ENCODE measurements around the gene KIF18B. TPM values are rescaled to one million over a fixed set of nuclear protein-coding genes. Genes with fewer than 3 reads are reported as not detected.

The KIF18B gene
- total and polyA plus RNA-seq, 2 donors (not counting 1 experiment from before 2014, with no cell fraction given): 0.99 to 2.5 TPM

GRCh38 chr17:44992242-44992939, 44.8 kb upstream of the KIF18B start:
- TF ChIP-seq, protein P1, sequence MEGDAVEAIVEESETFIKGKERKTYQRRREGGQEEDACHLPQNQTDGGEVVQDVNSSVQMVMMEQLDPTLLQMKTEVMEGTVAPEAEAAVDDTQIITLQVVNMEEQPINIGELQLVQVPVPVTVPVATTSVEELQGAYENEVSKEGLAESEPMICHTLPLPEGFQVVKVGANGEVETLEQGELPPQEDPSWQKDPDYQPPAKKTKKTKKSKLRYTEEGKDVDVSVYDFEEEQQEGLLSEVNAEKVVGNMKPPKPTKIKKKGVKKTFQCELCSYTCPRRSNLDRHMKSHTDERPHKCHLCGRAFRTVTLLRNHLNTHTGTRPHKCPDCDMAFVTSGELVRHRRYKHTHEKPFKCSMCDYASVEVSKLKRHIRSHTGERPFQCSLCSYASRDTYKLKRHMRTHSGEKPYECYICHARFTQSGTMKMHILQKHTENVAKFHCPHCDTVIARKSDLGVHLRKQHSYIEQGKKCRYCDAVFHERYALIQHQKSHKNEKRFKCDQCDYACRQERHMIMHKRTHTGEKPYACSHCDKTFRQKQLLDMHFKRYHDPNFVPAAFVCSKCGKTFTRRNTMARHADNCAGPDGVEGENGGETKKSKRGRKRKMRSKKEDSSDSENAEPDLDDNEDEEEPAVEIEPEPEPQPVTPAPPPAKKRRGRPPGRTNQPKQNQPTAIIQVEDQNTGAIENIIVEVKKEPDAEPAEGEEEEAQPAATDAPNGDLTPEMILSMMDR (conservative IDR thresholded peaks at IDR 0.05 in 1 of 2, IDR thresholded peaks at IDR 0.05 in 1 of 2; ENCODE audit: low read depth in 1 of 2, low read length in 2 of 2): no peak
- no peak for TF ChIP-seq EZH2 (IDR thresholded peaks at IDR 0.05; ENCODE audit: low read length, missing control alignments)
- Histone ChIP-seq H3K4me1 (ENCODE audit: control insufficient read depth, extremely low read depth, insufficient read depth, low read length) (no peaks in the 10 kb centered on the region), H3K79me2 (ENCODE audit: control insufficient read depth, insufficient read depth, low read length) (no peaks in the 10 kb centered on the region), H3K9ac (ENCODE audit: insufficient read depth, low read length) (no peak overlapping the region), H3K27me3 (ENCODE audit: control insufficient read depth, insufficient read depth, low read length) (peaks cover 17% of the 10 kb centered on the region), H3K9me3 (ENCODE audit: control insufficient read depth, insufficient read depth, low read depth, low read length) (no peaks in the 10 kb centered on the region), H3K27ac (ENCODE audit: insufficient read depth, low read length) (no peak overlapping the region), H3K4me3 (replicated peaks in 1 of 4; ENCODE audit: control extremely low read depth in 1 of 4, insufficient read depth in 1 of 4, low read depth in 3 of 4, low read length in 4 of 4) (no peak overlapping the region), H3K4me2 (ENCODE audit: extremely low read depth, insufficient read depth, low read length) (no peak overlapping the region), H2AFZ (ENCODE audit: low read length) (no peak overlapping the region), H4K20me1 (ENCODE audit: control insufficient read depth, extremely low read depth, insufficient read depth, low read length) (no peaks in the 10 kb centered on the region), H3K36me3 (ENCODE audit: control insufficient read depth, insufficient read depth, low read length) (no peaks in the 10 kb centered on the region)
- DNase-seq (ENCODE audit: low read depth in 2 of 2): no peak

- Histone ChIP-seq H3K4me2 (ENCODE audit: extremely low read depth, insufficient read depth, low read length) (no peak overlapping the region), H3K9ac (ENCODE audit: insufficient read depth, low read length) (no peak overlapping the region), H4K20me1 (ENCODE audit: control insufficient read depth, extremely low read depth, insufficient read depth, low read length) (no peaks in the 10 kb centered on the region), H2AFZ (ENCODE audit: low read length) (no peak overlapping the region), H3K36me3 (ENCODE audit: control insufficient read depth, insufficient read depth, low read length) (no peaks in the 10 kb centered on the region), H3K79me2 (ENCODE audit: control insufficient read depth, insufficient read depth, low read length) (no peaks in the 10 kb centered on the region), H3K4me1 (ENCODE audit: control insufficient read depth, extremely low read depth, insufficient read depth, low read length) (peaks cover 3% of the 10 kb centered on the region), H3K27me3 (ENCODE audit: control insufficient read depth, insufficient read depth, low read length) (peaks cover 13% of the 10 kb centered on the region), H3K4me3 (replicated peaks in 1 of 4; ENCODE audit: control extremely low read depth in 1 of 4, insufficient read depth in 1 of 4, low read depth in 3 of 4, low read length in 4 of 4) (no peak overlapping the region), H3K9me3 (ENCODE audit: control insufficient read depth, insufficient read depth, low read depth, low read length) (no peaks in the 10 kb centered on the region), H3K27ac (ENCODE audit: insufficient read depth, low read length) (no peak overlapping the region)
- no peak for TF ChIP-seq EZH2 (IDR thresholded peaks at IDR 0.05; ENCODE audit: low read length, missing control alignments)
- TF ChIP-seq, protein P1 (conservative IDR thresholded peaks at IDR 0.05 in 1 of 2, IDR thresholded peaks at IDR 0.05 in 1 of 2; ENCODE audit: low read depth in 1 of 2, low read length in 2 of 2): no peak
- no peak for DNase-seq (ENCODE audit: low read depth in 2 of 2)
Observed at GRCh38 chr17:44990994-44991393, 43.4 kb upstream of the KIF18B start.

DNA sequence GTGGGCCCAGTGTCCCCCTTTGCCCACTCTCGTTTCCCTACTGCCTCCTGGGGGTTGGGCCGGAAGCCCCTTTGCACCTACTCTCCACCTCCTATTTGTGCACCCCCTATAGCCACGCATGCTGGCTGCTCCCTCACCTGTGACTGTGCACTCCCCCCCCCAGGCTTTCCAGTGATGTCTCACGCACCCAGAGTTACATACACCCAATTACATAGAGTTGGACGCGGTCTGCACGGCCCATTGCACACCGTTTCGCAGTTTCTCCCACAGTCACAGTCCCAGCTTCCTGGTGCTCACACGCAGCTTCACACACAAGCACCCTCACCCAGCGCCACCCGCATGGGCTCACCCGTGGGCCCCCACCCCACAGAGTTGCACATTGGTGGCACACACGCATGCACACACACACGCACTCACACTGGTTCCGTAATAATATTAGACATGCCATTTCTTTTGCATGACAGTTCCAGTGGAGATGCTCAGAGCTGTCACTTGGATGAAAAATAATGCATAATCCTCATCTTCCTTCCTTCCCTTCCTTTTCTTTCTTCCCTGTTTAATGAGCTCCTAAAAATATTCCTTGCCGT, 42.1 kb upstream of the KIF18B start:
- peaks cover 3% of the 10 kb centered on the region for H3K4me1 ChIP-seq (ENCODE audit: control insufficient read depth, extremely low read depth, insufficient read depth, low read length)
- H2AFZ ChIP-seq (ENCODE audit: low read length): no peak overlapping the region
- TF ChIP-seq, protein P1 (conservative IDR thresholded peaks at IDR 0.05 in 1 of 2, IDR thresholded peaks at IDR 0.05 in 1 of 2; ENCODE audit: low read depth in 1 of 2, low read length in 2 of 2): no peak
- TF ChIP-seq EZH2 (IDR thresholded peaks at IDR 0.05; ENCODE audit: low read length, missing control alignments): no peak
- peaks cover 13% of the 10 kb centered on the region for H3K27me3 ChIP-seq (ENCODE audit: control insufficient read depth, insufficient read depth, low read length)
- H3K36me3 ChIP-seq (ENCODE audit: control insufficient read depth, insufficient read depth, low read length): no peaks in the 10 kb centered on the region
- no peak overlapping the region for H3K27ac ChIP-seq (ENCODE audit: insufficient read depth, low read length)
- H3K9ac ChIP-seq (ENCODE audit: insufficient read depth, low read length): no peak overlapping the region
- no peak overlapping the region for H3K4me2 ChIP-seq (ENCODE audit: extremely low read depth, insufficient read depth, low read length)
- H3K4me3 ChIP-seq (replicated peaks in 1 of 4; ENCODE audit: control extremely low read depth in 1 of 4, insufficient read depth in 1 of 4, low read depth in 3 of 4, low read length in 4 of 4): no peak overlapping the region
- H3K79me2 ChIP-seq (ENCODE audit: control insufficient read depth, insufficient read depth, low read length): no peaks in the 10 kb centered on the region
- H4K20me1 ChIP-seq (ENCODE audit: control insufficient read depth, extremely low read depth, insufficient read depth, low read length): no peaks in the 10 kb centered on the region
- DNase-seq (ENCODE audit: low read depth in 2 of 2): no peak
- H3K9me3 ChIP-seq (ENCODE audit: control insufficient read depth, insufficient read depth, low read depth, low read length): no peaks in the 10 kb centered on the region

Data from fibroblast of lung (primary cell).